Right ventricle myocardium inferior (tissue), 1 donor: Measurements from ENCODE around the gene C1QL4. TPM values are rescaled to one million over a fixed set of nuclear protein-coding genes. Genes with fewer than 3 reads are reported as not detected.
"Not testable (repeated sequence)": the region's sequence is repeated elsewhere in the genome, so short reads cannot be mapped to it uniquely, and the experiment has no call there.

ENCODE experiments used
- ATAC-seq: fragments of 200-7000 bp; cut with Tn5 transposase; one replicate; pipeline ENCODE4 v1.9.1; 2020; ENCODE audit warnings: mild to moderate bottlenecking, moderate library complexity
- DNase-seq: peaks from one replicate; pipeline ENCODE4 v3.0.0; 2021; ENCODE audit errors: missing footprints
- intact Hi-C: fragments of 100-400 bp; cut with DNase I; formaldehyde crosslinking; loops from one replicate; pipeline ENCODE4 v1.11.0; 2022
- total RNA-seq: library from RNA; stranded (reverse); fragmentation: NEBNext Ultra II Directional; extraction: Animal tissue kit (Norgen Biotek cat#: 25700); gene quantifications from one replicate; pipeline ENCODE4 v1.2.1, GENCODE V29; 2021
- donor health status: DM: no; HTN: yes; CAD: no; lungs with severe emphysema.

The C1QL4 gene
- total RNA-seq, 1 donor from 2014 or later, result not detected

DNA sequence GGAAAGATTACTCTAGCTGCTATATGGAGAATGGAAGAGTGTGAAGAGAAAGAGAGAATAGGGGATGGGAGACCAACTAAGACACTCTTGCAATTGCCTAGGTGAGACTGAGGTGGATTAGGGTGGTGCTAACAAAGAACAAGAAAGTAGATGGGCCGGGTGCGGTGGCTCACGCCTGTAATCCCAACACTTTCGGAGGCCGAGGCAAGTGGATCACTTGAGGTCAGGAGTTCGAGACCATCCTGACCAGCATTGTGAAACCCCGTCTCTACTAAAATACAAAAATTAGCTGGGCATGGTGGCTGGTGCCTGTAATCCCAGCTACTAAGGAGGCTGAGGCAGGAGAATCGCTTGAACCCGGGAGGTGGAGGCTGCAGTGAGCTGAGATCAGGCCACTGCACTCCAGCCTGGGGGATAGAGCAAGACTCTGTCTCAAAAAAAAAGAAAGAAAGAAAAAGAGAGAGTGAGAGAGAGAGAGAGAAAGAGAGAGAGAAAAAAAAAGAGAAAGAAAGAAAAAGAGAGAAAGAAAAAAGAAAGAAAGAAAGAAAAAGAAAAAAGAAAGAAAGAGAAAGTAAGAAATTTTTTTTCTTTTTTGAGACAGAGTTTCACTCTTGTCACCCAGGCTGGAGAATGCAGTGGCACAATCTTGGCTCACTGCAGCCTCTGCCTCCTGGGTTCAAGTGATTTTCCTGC lies 16.4 kb downstream of the C1QL4 start:
- ATAC-seq, DNase-seq, intact Hi-C loops: not testable (repeated sequence)

DNA sequence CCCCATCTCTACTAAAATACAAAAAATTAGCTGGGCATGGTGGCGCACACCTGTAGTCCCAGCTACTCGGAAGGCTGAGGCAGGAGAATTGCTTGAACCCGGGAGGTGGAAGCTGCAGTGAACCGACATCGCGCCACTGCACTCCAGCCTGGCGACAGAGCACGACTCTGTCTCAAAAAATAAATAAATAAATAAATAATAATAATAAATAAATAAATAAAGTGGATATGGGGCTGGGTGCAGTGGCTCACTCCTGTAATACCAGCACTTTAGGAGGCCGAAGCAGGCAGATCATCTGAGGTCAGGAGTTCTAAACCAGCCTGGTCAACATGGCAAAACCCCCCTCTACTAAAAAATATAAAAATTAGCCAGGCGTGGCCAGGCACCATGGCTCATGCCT lies 19.9 kb downstream of the C1QL4 start:
- ATAC-seq, intact Hi-C loops, DNase-seq: not testable (repeated sequence)

DNA sequence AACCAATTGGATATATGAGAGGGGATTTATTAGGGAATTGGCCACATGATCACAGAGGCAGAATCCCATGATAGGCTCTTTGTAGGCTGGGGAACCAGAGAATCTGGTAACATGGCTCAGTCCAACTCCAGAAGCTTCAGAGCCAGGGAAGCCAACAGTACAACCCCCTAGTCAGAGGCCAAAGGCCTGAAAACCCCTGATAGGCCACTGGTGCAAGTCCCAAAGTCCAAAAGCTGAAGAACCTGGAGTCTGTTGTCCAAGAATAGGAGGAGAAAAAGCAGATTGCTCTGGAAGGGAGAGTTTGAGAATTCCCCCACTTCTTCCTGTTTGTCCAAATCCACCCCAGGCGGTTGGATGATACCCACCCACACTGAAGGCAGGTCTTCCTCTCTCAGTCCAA lies 22.2 kb downstream of the C1QL4 start:
- intact Hi-C loops, result no loop called here
- no peak for DNase-seq
- no peak for ATAC-seq

DNA sequence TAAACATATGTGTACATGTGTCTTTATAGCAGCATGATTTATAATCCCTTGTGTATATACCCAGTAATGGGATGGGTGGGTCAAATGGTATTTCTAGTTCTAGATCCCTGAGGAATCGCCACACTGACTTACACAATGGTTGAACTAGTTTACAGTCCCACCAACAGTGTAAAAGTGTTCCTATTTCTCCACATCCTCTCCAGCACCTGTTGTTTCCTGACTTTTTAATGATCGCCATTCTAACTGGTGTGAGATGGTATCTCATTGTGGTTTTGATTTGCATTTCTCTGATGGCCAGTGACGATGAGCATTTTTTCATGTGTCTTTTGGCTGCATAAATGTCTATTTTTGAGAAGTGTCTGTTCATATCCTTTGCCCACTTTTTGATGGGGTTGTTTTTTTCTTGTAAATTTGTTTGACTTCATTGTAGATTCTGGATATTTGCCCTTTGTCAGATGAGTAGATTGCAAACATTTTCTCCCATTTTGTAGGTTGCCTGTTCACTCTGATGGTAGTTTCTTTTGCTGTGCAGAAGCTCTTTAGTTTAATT lies 26.5 kb downstream of the C1QL4 start:
- ATAC-seq, intact Hi-C loops, DNase-seq: not testable (repeated sequence)

DNA sequence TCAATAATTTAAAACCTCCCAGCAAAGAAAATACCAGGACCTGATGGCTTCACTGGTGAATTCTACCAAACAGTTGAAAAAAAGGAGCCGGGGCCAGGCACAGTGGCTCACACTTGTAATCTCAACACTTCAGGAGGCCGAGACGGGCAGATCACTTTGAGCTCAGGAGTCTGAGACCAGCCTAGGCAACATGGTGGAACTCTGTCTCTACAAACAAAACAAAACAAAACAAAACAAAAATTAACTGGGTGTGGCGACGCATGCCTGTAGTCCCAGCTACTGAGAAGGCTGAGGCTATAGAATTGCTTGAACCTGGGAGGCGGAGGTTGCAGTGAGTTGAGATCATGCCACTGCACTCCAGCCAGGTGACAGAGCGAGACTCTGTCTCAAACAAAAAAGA lies 27.6 kb downstream of the C1QL4 start:
- ATAC-seq (no peak), DNase-seq (no peak)
- intact Hi-C loops, result no loop called here

DNA sequence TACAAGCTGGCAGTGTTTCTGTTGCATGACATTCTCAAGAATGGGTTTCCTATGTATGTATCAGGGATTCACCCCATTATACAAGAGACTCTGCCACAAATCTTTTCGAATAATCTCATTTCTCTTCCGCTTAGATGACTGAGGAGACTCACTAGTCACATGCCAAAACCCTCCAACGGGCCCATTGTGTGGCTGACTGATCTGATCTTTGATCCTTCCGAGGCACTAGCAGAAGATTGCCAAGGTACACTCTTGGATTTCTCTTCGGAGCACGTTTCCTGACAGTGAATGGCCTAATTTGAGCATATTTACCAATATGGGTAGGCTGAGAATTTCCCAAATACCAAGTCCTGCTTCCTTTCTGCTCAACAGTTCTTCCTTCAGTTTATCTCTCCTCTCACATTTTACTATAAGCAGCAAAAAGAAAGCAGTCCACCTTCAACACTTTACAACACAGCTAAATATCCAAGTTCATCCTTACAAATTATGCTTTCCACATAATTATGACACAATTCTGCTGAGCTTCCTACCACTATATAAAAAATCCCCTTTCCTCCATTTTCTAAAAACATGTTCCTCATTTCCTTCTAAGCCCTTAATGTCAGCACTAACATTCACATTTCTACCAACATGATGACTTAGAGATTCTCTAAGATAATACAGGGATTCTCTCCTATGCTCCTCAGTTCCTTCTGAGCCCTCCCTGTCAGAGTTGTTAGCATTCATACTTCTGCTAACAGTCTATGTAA lies 31.1 kb downstream of the C1QL4 start:
- no peak for ATAC-seq
- intact Hi-C loops, result no loop called here
- DNase-seq, result no peak

DNA sequence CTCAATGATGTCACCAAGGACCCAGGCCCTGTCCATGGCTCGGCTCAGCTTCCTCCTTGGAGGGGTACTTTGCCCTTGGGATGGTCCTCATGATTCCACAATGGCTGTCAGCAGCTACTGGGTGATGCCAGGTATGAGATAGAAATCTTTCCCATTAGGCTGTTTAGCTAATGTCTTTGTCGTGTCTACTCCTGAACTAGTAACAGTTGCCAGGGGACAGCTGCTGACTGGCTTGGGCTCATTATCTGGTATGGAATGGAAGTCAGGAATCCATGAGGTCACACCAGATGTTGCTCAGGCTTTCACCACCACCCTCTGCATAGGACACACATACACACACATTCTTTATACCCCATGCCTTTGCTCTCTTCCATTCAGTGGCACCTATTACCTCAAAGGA lies 32.8 kb downstream of the C1QL4 start:
- intact Hi-C loops, result no loop called here
- DNase-seq (no peak), ATAC-seq (no peak)

DNA sequence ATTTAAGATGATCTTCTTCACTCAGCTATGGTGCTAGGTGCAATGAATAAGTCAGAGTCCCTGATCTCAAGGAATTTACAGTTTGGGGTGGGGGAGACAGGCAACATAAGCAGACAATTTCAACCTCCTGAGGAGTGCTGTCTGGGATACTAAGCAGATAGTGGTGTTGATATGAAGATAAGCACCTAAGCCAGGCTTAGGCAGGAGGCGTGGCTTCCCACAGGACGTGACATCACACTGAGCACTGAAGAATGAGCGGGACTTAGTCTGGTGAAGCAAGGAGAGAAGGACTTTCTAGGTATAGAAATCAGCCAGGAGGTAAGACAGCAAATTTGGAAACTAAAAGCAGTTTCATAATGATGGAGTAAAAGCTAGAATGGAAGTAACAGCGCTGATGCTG lies 35.2 kb downstream of the C1QL4 start:
- no peak for ATAC-seq
- no peak for DNase-seq
- intact Hi-C loops, result no loop called here

DNA sequence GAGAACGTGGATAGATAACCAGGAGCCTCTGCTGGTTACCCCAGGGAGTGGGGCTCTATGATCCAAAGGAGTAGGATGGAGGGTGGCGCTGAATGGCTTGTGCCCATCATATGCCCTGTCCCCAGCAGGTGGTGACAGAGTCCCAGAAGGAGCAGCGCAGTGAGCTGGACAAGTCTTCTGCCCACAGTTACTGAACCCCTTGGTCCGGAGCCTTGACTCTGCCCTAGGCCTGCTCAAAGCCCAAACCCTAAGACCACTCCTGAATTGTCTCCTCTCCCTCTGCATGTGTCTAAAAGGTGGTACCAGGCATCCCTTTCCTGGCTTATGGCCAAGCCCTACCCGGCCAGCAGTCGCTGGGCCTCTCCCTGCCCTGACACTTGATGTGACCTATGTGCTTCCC lies 38.8 kb downstream of the C1QL4 start:
- intact Hi-C loops, result no loop called here
- ATAC-seq (no peak), DNase-seq (no peak)

DNA sequence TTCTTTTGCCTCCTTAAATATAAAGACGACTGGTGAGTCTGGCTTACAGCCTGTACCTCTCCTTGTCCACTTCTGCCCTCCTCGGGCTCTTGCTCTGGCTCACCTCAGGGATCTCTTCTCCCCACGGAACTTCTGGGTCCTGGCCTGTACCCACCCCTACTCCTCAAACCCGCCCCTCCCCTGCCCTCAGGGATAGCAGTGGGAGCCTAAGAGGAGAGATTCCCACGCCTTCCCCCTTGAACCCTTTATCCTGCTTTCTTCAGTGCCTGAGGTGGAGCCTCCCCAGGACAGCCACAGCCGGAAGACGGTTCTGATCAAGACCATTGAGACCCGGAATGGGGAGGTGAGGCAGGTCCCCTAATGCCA lies 39.3 kb downstream of the C1QL4 start:
- DNase-seq (no peak), ATAC-seq (no peak)
- intact Hi-C loops, result no loop called here

DNA sequence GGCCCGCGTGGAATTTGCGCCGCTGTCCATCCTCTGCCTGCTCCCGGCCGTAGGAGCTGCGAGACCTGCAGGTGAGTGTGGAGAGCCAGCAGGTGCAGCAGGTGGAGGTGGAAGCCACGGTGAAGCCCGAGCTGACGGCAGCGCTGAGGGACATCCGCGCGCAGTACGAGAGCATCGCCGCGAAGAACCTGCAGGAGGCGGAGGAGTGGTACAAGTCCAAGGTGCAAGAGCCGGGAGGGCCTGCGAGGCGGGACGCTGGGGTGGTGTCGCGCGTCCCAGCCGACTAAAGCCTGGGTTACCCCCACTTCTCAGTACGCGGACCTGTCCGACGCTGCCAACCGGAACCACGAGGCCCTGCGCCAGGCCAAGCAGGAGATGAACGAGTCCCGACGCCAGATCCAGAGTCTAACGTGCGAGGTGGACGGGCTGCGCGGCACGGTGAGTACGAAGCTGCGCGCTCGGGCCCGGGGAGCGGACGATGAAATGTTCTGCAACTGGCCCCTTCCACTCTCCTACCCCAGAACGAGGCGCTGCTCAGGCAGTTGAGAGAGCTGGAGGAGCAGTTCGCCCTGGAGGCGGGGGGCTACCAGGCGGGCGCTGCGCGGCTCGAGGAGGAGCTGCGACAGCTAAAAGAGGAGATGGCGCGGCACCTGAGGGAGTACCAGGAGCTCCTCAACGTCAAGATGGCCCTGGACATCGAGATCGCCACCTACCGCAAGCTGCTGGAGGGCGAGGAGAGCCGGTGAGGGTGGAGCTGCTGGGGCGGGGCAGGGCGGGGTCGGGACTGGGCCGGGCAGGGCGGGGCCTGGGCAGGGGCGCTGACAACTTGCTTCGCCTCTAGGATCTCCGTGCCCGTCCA lies 39.9 kb downstream of the C1QL4 start:
- intact Hi-C loops, result no loop called here
- ATAC-seq (no peak), DNase-seq (no peak)

DNA sequence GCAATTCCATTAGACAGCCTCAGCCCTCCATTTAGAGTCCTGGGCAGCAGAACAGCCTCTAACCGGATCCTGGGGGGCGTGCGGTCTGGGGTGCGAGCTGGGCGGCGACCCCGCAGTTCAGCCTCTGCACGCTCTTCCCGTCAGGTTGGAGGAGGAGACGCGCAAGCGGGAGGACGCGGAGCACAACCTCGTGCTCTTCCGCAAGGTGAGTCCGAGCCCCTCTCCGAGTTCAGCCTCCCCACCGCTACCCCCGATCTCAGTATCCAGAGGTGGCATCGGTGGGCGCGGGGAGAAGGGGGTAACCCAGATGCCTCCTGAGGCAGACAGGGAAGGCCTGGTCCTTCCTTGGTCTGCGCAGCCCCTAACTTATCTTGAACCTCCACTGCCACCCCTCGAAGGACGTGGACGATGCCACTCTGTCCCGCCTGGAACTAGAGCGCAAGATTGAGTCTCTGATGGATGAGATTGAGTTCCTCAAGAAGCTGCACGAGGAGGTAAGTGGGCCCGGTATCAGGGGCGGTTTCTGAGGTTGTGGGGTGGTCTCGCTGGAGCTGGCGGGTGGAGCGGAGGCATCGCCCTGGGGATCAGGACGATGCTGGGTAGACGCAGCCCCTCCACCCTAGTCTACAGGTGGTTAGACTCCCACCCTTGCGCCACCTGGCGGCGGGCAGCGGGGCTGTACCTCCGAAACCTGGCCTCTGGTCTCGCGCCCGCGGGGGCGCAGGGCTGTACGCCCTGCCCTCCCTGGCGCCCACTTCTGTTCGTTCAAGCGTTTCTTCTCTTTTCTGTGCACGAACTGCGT lies 40.8 kb downstream of the C1QL4 start:
- no peak for ATAC-seq
- intact Hi-C loops, result no loop called here
- DNase-seq, result no peak

DNA sequence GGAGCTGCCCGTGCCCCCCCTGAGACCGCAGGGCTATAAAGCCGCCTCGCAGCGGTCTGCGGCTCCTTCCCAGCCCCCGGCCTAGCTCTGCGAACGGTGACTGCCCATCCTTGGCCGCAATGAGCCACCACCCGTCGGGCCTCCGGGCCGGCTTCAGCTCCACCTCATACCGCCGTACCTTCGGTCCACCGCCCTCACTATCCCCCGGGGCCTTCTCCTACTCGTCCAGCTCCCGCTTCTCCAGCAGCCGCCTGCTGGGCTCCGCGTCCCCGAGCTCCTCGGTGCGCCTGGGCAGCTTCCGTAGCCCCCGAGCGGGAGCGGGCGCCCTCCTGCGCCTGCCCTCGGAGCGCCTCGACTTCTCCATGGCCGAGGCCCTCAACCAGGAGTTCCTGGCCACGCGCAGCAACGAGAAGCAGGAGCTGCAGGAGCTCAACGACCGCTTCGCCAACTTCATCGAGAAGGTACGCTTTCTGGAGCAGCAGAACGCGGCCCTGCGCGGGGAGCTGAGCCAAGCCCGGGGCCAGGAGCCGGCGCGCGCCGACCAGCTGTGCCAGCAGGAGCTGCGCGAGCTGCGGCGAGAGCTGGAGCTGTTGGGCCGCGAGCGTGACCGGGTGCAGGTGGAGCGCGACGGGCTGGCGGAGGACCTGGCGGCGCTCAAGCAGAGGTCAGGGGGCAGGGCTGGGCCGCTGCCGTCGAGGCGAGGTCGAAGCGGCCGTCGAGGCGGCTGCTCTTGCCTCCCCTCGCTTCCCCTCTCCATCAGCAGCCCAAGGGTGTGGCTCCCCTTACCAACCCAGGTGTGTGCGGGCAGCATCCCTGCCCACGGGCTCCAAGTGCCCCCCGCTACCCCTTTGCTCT lies 41.7 kb downstream of the C1QL4 start, which contains the start of gene PRPH:
Gene PRPH, plus strand, starts transcription at position 66 of the 855 bp plus-strand sequence. Its CDS starts 54 bp downstream, at position 120.
- ATAC-seq (no peak), DNase-seq (no peak)
- intact Hi-C loops, result no loop called here

DNA sequence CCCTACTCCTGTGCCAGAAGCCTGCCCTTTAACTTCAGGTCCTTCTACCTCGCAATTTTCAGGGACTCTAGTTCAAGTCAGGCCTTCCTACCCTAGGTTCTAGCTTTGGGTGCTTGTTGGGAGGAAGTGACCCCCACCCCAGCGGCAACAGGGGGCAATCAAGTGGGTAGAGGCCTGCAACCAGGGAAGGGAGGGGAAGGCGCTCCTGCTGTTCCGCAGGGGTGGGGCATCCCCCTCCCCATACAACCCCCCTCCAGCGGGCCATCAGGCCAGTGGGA lies 42.2 kb downstream of the C1QL4 start:
- no peak for DNase-seq
- intact Hi-C loops, result no loop called here
- no peak for ATAC-seq

DNA sequence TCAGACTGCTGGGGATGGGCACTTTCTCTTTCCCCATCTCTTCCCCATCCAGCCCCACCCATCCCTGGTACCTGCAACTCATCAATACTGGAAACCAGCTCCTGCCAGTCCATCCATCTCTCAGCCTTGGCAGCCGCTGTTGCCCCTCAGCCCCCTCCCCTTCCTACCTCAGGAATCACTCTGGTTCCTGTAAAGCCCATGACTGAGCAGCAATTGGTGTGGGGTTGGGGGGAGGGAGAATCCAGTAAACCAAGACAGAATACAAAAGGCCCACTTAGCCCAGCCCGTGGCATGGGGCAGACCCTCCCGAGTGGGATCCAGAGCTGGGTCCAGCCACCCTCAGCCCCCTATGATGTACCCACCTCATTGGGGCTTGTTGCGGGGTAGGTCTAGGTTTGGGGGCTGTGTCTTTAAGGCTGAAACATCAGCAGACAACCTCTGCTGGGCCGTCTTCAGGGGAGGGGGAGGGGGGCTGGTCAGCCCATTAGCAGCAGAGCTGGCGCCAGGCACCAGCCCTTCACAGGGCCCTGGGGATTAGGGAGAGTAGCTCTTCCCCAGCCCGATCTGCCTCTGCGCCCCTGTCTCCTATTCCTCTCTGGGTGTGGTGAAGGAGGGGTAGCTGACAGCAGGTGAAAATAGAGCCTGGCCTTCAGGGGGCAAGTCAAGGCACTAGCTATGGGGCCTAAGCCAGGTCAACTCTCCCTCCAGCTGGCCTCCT lies 42.7 kb downstream of the C1QL4 start:
- DNase-seq (no peak), ATAC-seq (no peak)
- intact Hi-C loops, result no loop called here

DNA sequence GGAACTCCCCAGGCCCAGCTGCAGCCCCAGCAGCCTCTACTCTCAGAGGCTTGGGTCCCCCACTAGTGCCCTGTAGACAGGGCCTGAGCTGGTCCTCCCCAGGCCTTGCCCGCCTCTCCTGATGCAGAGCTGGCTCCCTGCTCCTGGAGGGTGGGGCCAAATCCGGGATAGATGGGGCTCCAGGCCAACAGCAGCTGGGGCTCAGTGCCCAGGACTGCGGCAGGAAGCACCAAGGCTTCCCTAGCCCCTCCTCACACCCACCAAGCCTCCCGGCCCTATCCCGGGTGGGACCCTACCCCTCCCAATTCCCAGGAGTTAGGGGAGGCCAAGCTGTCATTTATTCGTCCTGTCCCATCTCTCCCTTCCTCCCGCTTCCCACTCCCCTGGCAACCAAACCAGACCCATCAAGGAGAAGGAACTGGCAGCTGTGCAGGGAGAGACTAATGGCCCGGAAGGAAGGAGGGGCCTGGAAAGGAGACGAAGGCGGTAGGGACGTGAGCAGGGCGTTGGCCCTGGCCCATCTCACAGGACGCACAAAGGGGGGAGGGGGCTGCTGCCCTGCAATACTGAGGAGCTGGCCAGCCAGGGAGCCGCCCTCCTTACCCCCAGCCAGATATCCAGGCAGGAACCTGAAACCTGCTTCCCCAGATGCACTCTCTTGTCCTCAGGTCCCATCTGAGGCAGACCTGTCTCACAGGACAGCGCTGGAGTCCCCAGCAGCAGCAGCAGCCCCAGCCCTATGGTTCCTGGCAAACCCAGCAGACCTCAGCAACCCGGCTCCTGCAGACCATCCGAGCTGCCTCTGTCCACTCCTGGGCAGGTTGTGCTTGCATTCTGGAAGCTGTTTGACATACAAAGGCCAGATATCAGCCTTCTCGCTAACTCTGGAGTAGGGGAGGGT lies 43.7 kb downstream of the C1QL4 start:
- intact Hi-C loops, result no loop called here
- DNase-seq, result no peak
- peak; percentile 65 for ATAC-seq
